ENCODE measurements around the gene OR2C3.

OR2C3 gene

DNA sequence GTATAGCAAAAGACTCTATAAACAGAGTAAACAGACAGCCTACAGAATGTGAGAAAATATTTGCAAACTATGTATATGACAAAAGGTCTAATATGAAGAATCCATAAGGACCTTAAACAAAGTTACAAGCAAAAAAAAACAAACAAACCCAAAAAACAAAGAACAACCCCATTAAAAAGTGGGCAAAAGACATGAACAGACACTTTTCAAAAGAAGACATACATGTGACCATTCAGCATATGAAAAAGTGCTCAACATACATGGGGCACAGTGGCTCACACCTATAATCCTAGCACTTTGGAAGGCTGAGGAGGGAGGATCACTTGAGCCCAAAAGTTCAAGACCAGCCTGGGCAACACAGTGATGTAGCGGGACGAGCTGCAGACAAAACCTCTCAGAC, 60.4 kb downstream of the OR2C3 start:
- Histone ChIP-seq H3K36me3 (ENCODE audit: control insufficient read depth in 2 of 2, insufficient read depth in 1 of 2, low read length in 2 of 2) (no peaks in the 10 kb centered on the region), H3K4me1 (ENCODE audit: control insufficient read depth, insufficient read depth, low read length) (no peaks in the 10 kb centered on the region), H3K27ac (ENCODE audit: extremely low read depth, low read depth, low read length) (no peak overlapping the region), H3K9me3 (ENCODE audit: control insufficient read depth, insufficient read depth, low read depth, low read length) (no peaks in the 10 kb centered on the region), H3K4me3 (ENCODE audit: low read depth, low read length) (no peak overlapping the region)
- ChIA-PET CTCF (no interaction called here), POLR2A (no interaction called here)
- no peak for TF ChIP-seq ZNF692 (tag by site-specific recombination; IDR thresholded peaks at IDR 0.05)
- no peak for TF ChIP-seq SETDB1 (IDR thresholded peaks at IDR 0.05; ENCODE audit: insufficient read length, low read length)
- no peak for TF ChIP-seq ZBTB48 (tag by site-specific recombination; IDR thresholded peaks at IDR 0.05)
- TF ChIP-seq ZNF211 (tag by site-specific recombination; IDR thresholded peaks at IDR 0.05; ENCODE audit: low read depth), result no peak
- TF ChIP-seq, protein P1, sequence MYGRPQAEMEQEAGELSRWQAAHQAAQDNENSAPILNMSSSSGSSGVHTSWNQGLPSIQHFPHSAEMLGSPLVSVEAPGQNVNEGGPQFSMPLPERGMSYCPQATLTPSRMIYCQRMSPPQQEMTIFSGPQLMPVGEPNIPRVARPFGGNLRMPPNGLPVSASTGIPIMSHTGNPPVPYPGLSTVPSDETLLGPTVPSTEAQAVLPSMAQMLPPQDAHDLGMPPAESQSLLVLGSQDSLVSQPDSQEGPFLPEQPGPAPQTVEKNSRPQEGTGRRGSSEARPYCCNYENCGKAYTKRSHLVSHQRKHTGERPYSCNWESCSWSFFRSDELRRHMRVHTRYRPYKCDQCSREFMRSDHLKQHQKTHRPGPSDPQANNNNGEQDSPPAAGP (tag by site-specific recombination; IDR thresholded peaks at IDR 0.05), result no peak
- TF ChIP-seq ZNF157 (tag by site-specific recombination; IDR thresholded peaks at IDR 0.05), result no peak
- TF ChIP-seq ZBTB1 (tag by site-specific recombination; IDR thresholded peaks at IDR 0.05), result no peak
- TF ChIP-seq PRDM1 (tag by site-specific recombination; IDR thresholded peaks at IDR 0.05), result no peak
- TF ChIP-seq GLIS2 (tag by site-specific recombination; IDR thresholded peaks at IDR 0.05), result no peak
- no peak for TF ChIP-seq ZBTB7A (tag by site-specific recombination; IDR thresholded peaks at IDR 0.05; ENCODE audit: low read depth)
- TF ChIP-seq ZNF555 (tag by site-specific recombination; conservative IDR thresholded peaks at IDR 0.05), result no peak
- no peak for TF ChIP-seq WT1 (tag by site-specific recombination; IDR thresholded peaks at IDR 0.05)
- TF ChIP-seq ZNF280D (tag by site-specific recombination; IDR thresholded peaks at IDR 0.05), result no peak
- TF ChIP-seq ZNF670 (tag by site-specific recombination; IDR thresholded peaks at IDR 0.05; ENCODE audit: low read depth), result no peak
- TF ChIP-seq TSHZ1 (tag by site-specific recombination; IDR thresholded peaks at IDR 0.05; ENCODE audit: borderline replicate concordance), result no peak

All from HEK293 (cell line).